HG03103 (cell line): Measurements from ENCODE around the gene DIDO1.
A peak's percentile ranks its signal among the peaks of the same experiment; 100 is the strongest.

ENCODE experiments used
- ATAC-seq: cut with Tn5 transposase; IDR thresholded peaks from one replicate; pipeline ENCODE4 v1.9.1; 2021; ENCODE audit warnings: low read depth; ENCODE audit not compliant: unreplicated experiment

DIDO1 gene

GRCh38 chr20:62914436-62914835 lies 11.9 kb downstream of the DIDO1 start:
- no peak for ATAC-seq

- no peak for ATAC-seq
Observed at GRCh38 chr20:62913043-62913630, 13.2 kb downstream of the DIDO1 start.

- no peak for ATAC-seq
Observed at GRCh38 chr20:62911701-62912280, 14.5 kb downstream of the DIDO1 start.

GRCh38 chr20:62910777-62911497 lies 15.4 kb downstream of the DIDO1 start:
- no peak for ATAC-seq

GRCh38 chr20:62910217-62910766 lies 16.0 kb downstream of the DIDO1 start:
- no peak for ATAC-seq

- ATAC-seq: no peak
Observed at GRCh38 chr20:62908971-62909791, 17.1 kb downstream of the DIDO1 start.

- ATAC-seq: no peak
Observed at GRCh38 chr20:62907384-62908317, 18.7 kb downstream of the DIDO1 start.

GRCh38 chr20:62906647-62907375 lies 19.5 kb downstream of the DIDO1 start:
- no peak for ATAC-seq

GRCh38 chr20:62906209-62906608 lies 20.1 kb downstream of the DIDO1 start:
- ATAC-seq: no peak

GRCh38 chr20:62905536-62906117 lies 20.7 kb downstream of the DIDO1 start:
- ATAC-seq: no peak

GRCh38 chr20:62902926-62903615 lies 23.2 kb downstream of the DIDO1 start:
- ATAC-seq: no peak

GRCh38 chr20:62901891-62902290 lies 24.4 kb downstream of the DIDO1 start:
- ATAC-seq: no peak

- peak; percentile 16 for ATAC-seq
Observed at GRCh38 chr20:62900692-62901584, 25.4 kb downstream of the DIDO1 start.

GRCh38 chr20:62900052-62900691 lies 26.1 kb downstream of the DIDO1 start:
- ATAC-seq: peak; percentile 74

- peak; percentile 2 for ATAC-seq
Observed at GRCh38 chr20:62899633-62900051, 26.7 kb downstream of the DIDO1 start.

- ATAC-seq: no peak
Observed at GRCh38 chr20:62898970-62899632, 27.2 kb downstream of the DIDO1 start.
